Mononuclear cell (primary cell): ENCODE data around the gene TMEM240. TPM values are rescaled to one million over a fixed set of nuclear protein-coding genes. Genes with fewer than 3 reads are reported as not detected.
A peak's percentile ranks its signal among the peaks of the same experiment; 100 is the strongest.
"Not testable (repeated sequence)": the region's sequence is repeated elsewhere in the genome, so short reads cannot be mapped to it uniquely, and the experiment has no call there.

ENCODE experiments used
- H3K27me3 ChIP-seq: 2 replicates; pipeline ENCODE4 v1.6.0; 2011; ENCODE audit warnings: low read length, control low read depth; ENCODE audit not compliant: insufficient read depth
- H3K4me1 ChIP-seq: 2 replicates; pipeline ENCODE4 v1.5.1; 2011; ENCODE audit warnings: mild to moderate bottlenecking, low read length, control low read depth; ENCODE audit not compliant: insufficient read depth
- H3K4me3 ChIP-seq: 2 replicates; pipeline ENCODE4 v1.5.1; 2011; ENCODE audit warnings: mild to moderate bottlenecking, low read length, moderate library complexity
- H3K9me3 ChIP-seq: 2 replicates; pipeline ENCODE4 v1.5.1; 2011; ENCODE audit warnings: low read depth, mild to moderate bottlenecking, control low read depth, low read length
- total RNA-seq: library from RNA; depleted of rRNA; stranded (reverse); fragments of >200 nt; gene quantifications from one replicate; pipeline ENCODE4 v1.2.3, GENCODE V29; 2012

TMEM240 gene
- total RNA-seq, 1 donor, result not detected

GRCh38 chr1:1526476-1526875, 13.9 kb downstream of the TMEM240 start:
- H3K9me3 ChIP-seq, H3K4me1 ChIP-seq, H3K27me3 ChIP-seq, H3K4me3 ChIP-seq: not testable (repeated sequence)

GRCh38 chr1:1524750-1525383, 15.6 kb downstream of the TMEM240 start:
- H3K4me3 ChIP-seq, H3K27me3 ChIP-seq, H3K9me3 ChIP-seq, H3K4me1 ChIP-seq: not testable (repeated sequence)

DNA sequence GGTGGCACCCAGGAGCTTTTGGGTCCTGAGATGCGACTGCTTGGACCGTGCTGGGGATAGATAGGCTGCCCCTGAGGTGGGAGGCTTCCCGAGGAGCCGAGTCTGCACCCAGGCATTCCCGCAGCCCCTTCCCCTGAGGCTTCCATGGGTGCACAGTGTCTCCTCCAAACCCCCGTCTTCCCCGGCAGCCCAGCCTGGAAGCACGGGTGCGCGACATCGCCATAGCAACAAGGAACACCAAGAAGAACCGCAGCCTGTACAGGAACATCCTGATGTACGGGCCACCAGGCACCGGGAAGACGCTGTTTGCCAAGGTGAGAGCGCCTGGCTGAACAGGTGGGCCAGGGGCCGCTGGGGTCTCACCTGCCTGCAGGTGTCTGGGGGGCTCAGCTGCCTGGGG, 16.8 kb downstream of the TMEM240 start:
- H3K4me1 ChIP-seq, H3K4me3 ChIP-seq, H3K9me3 ChIP-seq, H3K27me3 ChIP-seq: not testable (repeated sequence)

DNA sequence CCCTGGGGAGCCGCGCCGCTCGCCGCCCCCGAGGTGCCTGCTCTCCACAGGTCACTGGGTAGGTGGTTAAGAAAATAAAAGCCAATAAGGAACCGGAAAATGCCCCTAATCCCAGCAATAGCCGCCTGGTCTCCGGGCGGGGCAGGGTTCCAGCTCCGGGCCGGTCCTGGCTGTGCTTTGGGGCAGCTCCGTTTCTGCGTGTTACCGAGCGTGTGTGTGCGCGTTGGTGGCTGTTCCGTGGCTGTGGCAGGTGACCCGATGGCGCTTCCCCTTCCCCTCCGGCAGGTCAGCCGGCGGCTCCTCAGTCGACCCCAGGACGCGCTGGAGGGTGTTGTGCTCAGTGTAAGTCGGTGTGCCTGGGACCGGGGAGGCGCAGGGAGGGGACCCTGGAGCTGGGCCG, 17.2 kb downstream of the TMEM240 start:
- H3K27me3 ChIP-seq, H3K4me1 ChIP-seq, H3K9me3 ChIP-seq, H3K4me3 ChIP-seq: not testable (repeated sequence)

DNA sequence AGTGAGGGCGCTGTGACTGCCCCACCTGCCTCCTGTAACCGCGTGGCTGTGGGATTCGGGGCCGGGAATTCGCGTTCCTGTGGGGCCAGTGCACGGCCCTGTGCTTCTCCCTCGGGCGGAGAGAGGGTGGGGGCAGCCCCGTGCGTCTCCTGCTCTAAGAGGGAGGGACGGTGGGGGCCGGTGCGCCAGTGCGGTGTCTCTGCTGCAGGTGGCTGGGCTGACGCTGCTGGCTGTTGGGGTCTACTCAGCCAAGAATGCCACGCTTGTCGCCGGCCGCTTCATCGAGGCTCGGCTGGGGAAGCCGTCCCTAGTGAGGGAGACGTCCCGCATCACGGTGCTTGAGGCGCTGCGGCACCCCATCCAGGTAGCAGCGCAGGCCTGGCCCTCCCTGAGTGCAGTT, 17.9 kb downstream of the TMEM240 start:
- not testable (repeated sequence) for H3K9me3 ChIP-seq

GRCh38 chr1:1521331-1521730, 19.1 kb downstream of the TMEM240 start:
- no peak overlapping the region for H3K4me3 ChIP-seq
- H3K9me3 ChIP-seq, result no peaks in the 10 kb centered on the region
- no peaks in the 10 kb centered on the region for H3K27me3 ChIP-seq
- no peaks in the 10 kb centered on the region for H3K4me1 ChIP-seq

More for the DNA sequence above, 17.9 kb downstream of the TMEM240 start:
- H3K4me1 ChIP-seq, H3K4me3 ChIP-seq, H3K27me3 ChIP-seq: not testable (repeated sequence)

GRCh38 chr1:1519805-1520505, 20.5 kb downstream of the TMEM240 start:
- not testable (repeated sequence) for H3K4me1 ChIP-seq, H3K9me3 ChIP-seq, H3K27me3 ChIP-seq, H3K4me3 ChIP-seq

GRCh38 chr1:1518621-1519007, 21.8 kb downstream of the TMEM240 start:
- H3K9me3 ChIP-seq, H3K27me3 ChIP-seq, H3K4me1 ChIP-seq, H3K4me3 ChIP-seq: not testable (repeated sequence)

DNA sequence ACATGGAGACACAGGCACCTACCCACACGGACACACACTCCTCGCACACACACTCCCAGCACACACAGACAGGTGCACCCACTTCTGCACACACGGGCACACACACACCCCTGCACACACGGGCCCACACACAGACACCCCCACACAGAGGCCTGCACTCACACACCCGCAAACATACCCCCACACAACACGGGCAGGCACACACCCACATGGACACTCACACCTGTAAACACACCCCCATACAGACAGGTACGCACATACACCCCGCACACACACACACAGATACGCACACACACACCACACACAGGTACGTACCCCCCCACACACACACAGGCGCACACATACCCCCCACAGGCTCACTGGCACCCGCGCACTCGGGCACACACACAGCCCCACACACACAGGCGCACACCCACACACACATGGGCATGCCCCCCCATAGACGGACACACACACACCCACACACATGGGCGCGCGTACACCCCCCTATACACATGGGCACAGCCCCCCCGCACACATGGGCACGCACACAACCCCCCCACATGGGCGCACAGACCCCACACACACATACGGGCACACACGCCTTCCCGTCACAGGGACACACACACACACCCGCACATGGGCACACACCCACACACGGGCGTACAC, 22.3 kb downstream of the TMEM240 start:
- Histone ChIP-seq H3K9me3 (no peaks in the 10 kb centered on the region), H3K4me1 (no peaks in the 10 kb centered on the region), H3K4me3 (no peak overlapping the region), H3K27me3 (no peaks in the 10 kb centered on the region)

GRCh38 chr1:1516923-1517322, 23.5 kb downstream of the TMEM240 start:
- not testable (repeated sequence) for H3K4me3 ChIP-seq, H3K27me3 ChIP-seq, H3K9me3 ChIP-seq, H3K4me1 ChIP-seq

DNA sequence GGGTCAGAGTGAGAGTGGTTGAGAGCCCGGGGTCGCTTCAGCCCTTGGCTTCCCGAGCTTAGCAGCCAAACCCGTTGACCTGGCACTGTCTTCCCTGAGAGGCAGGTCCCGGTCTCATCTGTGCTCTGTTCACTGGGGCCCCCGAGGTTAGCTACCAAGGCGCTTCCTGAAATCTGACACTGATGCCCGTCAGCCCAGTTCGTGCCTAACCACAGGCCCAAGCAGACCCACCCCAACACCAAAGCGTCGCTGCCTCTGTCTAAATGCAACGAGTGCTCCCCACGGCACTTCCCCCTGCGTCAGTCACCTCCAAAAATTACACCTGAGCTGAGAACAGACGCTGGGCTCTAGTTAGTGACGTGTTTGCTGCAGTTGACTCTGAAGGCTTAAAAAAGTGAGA, 26.0 kb downstream of the TMEM240 start:
- H3K9me3 ChIP-seq, H3K27me3 ChIP-seq, H3K4me3 ChIP-seq, H3K4me1 ChIP-seq: not testable (repeated sequence)

DNA sequence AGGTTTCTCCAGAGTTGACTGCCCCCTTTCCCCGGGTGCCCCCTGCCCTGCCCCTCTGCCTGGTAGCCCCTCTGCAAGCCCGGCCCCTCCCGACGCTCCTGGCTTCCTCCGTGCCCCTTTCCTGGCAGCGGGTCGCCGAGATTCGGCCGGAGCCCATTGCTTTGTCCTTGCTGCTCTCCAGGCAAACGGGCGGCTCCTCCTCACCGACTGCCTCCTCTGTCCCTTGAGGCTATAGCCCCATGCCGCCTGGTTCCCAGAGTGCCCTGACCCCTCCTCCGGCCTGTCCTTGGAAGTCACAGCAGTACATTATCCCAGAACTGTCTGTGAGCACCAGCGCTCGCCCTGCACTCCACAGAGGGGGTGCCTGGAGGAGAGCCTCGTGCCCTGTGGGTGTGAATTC, 26.7 kb downstream of the TMEM240 start:
- not testable (repeated sequence) for H3K4me1 ChIP-seq, H3K4me3 ChIP-seq, H3K27me3 ChIP-seq, H3K9me3 ChIP-seq

- H3K27me3 ChIP-seq, H3K4me3 ChIP-seq, H3K9me3 ChIP-seq: not testable (repeated sequence)
These were observed 28.0 kb downstream of the TMEM240 start for GRCh38 chr1:1512425-1512824.

GRCh38 chr1:1511533-1512285, 28.7 kb downstream of the TMEM240 start, which contains the start of gene ATAD3A:
ATAD3A (plus strand) TSS chr1:1512162; CDS start chr1:1512269, 107 bp downstream.
- no peaks in the 10 kb centered on the region for H3K9me3 ChIP-seq
- H3K27me3 ChIP-seq, result no peaks in the 10 kb centered on the region
- H3K4me1 ChIP-seq, result peaks cover 9% of the 10 kb centered on the region
- H3K4me3 ChIP-seq, result peak within 1 kb of the TSS; percentile 80

More at GRCh38 chr1:1512425-1512824, 28.0 kb downstream of the TMEM240 start:
- H3K4me1 ChIP-seq, result not testable (repeated sequence)

- Histone ChIP-seq H3K4me3 (peak overlapping the region; percentile 80), H3K4me1 (peaks cover 9% of the 10 kb centered on the region), H3K9me3 (no peaks in the 10 kb centered on the region), H3K27me3 (no peaks in the 10 kb centered on the region)
These were observed 29.4 kb downstream of the TMEM240 start for GRCh38 chr1:1510912-1511532.
